ENCODE results near the gene REN. TPM values are rescaled to one million over a fixed set of nuclear protein-coding genes. Genes with fewer than 3 reads are reported as not detected.

The REN gene
- total and polyA plus RNA-seq, 2 of the 13 experiments (the other 11 are each of a cell fraction or from before 2014, with no cell fraction given) = not detected

DNA sequence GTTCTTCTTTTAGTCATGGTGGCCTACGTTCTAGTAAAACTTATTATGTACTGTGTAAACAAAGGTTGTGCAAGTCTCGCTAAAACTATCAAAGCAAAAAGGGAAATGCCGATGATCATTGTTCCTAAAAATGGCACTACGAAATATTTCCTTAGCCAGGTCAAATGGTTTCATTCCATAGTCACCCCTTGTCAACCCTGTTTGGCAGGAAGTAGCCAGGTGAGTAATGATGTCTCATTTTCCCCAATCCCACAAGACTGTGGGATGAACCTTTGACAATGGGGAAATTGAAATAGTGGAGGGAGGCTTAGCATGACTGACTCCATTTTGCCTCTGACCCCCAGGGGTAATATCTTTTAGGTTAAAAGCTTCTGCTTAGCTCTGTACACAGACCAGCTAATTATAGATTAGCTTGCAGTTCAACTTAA is 5.6 kb upstream of the REN start (continued):
- TF ChIP-seq, protein P1, sequence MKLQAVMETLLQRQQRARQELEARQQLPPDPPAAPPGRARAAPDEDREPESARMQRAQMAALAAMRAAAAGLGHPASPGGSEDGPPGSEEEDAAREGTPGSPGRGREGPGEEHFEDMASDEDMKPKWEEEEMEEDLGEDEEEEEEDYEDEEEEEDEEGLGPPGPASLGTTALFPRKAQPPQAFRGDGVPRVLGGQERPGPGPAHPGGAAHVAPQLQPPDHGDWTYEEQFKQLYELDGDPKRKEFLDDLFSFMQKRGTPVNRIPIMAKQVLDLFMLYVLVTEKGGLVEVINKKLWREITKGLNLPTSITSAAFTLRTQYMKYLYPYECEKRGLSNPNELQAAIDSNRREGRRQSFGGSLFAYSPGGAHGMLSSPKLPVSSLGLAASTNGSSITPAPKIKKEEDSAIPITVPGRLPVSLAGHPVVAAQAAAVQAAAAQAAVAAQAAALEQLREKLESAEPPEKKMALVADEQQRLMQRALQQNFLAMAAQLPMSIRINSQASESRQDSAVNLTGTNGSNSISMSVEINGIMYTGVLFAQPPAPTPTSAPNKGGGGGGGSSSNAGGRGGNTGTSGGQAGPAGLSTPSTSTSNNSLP (IDR thresholded peaks at IDR 0.05; ENCODE audit: low read depth, low read length) = 0 out of 2 replicates have a peak, but pooled peaks have one; percentile 13
- TF ChIP-seq ZSCAN20 (CRISPR knock-in tag; IDR thresholded peaks at IDR 0.05; ENCODE audit: borderline replicate concordance) (no peak), ZNF224 (CRISPR knock-in tag; IDR thresholded peaks at IDR 0.05) (no peak), ZNF567 (CRISPR knock-in tag; IDR thresholded peaks at IDR 0.05; ENCODE audit: borderline replicate concordance) (no peak), ZNF562 (CRISPR knock-in tag; IDR thresholded peaks at IDR 0.05; ENCODE audit: borderline replicate concordance) (no peak), HNRNPL (IDR thresholded peaks at IDR 0.05; ENCODE audit: low read depth, low read length) (no peak), CAMTA2 (CRISPR knock-in tag; IDR thresholded peaks at IDR 0.05; ENCODE audit: borderline replicate concordance) (no peak), ZFP90 (CRISPR knock-in tag; IDR thresholded peaks at IDR 0.05; ENCODE audit: borderline replicate concordance) (no peak), ZNF75D (CRISPR knock-in tag; IDR thresholded peaks at IDR 0.05; ENCODE audit: borderline replicate concordance) (no peak), SALL1 (CRISPR knock-in tag; IDR thresholded peaks at IDR 0.05) (no peak), XBP1 (CRISPR knock-in tag; IDR thresholded peaks at IDR 0.05) (no peak), CEBPG (CRISPR knock-in tag; IDR thresholded peaks at IDR 0.05) (peak; percentile 62), ZNF33A (CRISPR knock-in tag; IDR thresholded peaks at IDR 0.05; ENCODE audit: borderline replicate concordance) (no peak), REXO4 (CRISPR knock-in tag; IDR thresholded peaks at IDR 0.05; ENCODE audit: borderline replicate concordance) (no peak), CCAR2 (optimal IDR thresholded peaks at IDR 0.05; ENCODE audit: low read depth, low read length) (no peak), HMG20A (CRISPR knock-in tag; IDR thresholded peaks at IDR 0.05; ENCODE audit: borderline replicate concordance) (peak; percentile 44; the same call in 1 of the 2 replicates), HOXA7 (CRISPR knock-in tag; IDR thresholded peaks at IDR 0.05) (no peak), GTF2F1 (IDR thresholded peaks at IDR 0.05; ENCODE audit: low read length) (no peak), CREB1 (IDR thresholded peaks at IDR 0.05) (no peak), CREB1 (CRISPR knock-in tag; IDR thresholded peaks at IDR 0.05) (0 out of 2 replicates have a peak, but pooled peaks have one; percentile 19), ZNF234 (CRISPR knock-in tag; conservative IDR thresholded peaks at IDR 0.05) (no peak), ESRRA (CRISPR knock-in tag; IDR thresholded peaks at IDR 0.05; ENCODE audit: low read depth) (no peak), FOSL2 (CRISPR knock-in tag; IDR thresholded peaks at IDR 0.05) (peak; percentile 86), SRSF9 (IDR thresholded peaks at IDR 0.05; ENCODE audit: borderline replicate concordance, insufficient read depth, low read depth, low read length, poor library complexity, severe bottlenecking) (no peak)
- TF ChIP-seq, protein P2, sequence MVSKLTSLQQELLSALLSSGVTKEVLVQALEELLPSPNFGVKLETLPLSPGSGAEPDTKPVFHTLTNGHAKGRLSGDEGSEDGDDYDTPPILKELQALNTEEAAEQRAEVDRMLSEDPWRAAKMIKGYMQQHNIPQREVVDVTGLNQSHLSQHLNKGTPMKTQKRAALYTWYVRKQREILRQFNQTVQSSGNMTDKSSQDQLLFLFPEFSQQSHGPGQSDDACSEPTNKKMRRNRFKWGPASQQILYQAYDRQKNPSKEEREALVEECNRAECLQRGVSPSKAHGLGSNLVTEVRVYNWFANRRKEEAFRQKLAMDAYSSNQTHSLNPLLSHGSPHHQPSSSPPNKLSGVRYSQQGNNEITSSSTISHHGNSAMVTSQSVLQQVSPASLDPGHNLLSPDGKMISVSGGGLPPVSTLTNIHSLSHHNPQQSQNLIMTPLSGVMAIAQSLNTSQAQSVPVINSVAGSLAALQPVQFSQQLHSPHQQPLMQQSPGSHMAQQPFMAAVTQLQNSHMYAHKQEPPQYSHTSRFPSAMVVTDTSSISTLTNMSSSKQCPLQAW (CRISPR knock-in tag; IDR thresholded peaks at IDR 0.05) = no peak
- TF ChIP-seq, protein P3, sequence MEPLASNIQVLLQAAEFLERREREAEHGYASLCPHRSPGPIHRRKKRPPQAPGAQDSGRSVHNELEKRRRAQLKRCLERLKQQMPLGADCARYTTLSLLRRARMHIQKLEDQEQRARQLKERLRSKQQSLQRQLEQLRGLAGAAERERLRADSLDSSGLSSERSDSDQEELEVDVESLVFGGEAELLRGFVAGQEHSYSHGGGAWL (CRISPR knock-in tag; IDR thresholded peaks at IDR 0.05) = no peak
- TF ChIP-seq, protein P4, sequence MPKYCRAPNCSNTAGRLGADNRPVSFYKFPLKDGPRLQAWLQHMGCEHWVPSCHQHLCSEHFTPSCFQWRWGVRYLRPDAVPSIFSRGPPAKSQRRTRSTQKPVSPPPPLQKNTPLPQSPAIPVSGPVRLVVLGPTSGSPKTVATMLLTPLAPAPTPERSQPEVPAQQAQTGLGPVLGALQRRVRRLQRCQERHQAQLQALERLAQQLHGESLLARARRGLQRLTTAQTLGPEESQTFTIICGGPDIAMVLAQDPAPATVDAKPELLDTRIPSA (CRISPR knock-in tag; IDR thresholded peaks at IDR 0.05; ENCODE audit: borderline replicate concordance) = no peak

Data from HepG2 (cell line).